RWPE2 (cell line): ENCODE measurements around the gene TOX3.

ENCODE experiments used
- ATAC-seq: fragments of 200-7000 bp; cut with Tn5 transposase; 3 replicates; pipeline ENCODE4 v1.9.1; 2021; ENCODE audit warnings: low read depth
- DNase-seq: peaks from one replicate; pipeline ENCODE4 v3.0.0-alpha.2; 2020; ENCODE audit warnings: low spot score
- H3K27ac ChIP-seq: fragments of 450-650 bp; 2 replicates; pipeline ENCODE4 v1.5.1; 2017; ENCODE audit warnings: mild to moderate bottlenecking; ENCODE audit not compliant: poor library complexity, severe bottlenecking
- H3K27me3 ChIP-seq: fragments of 250-450 bp; sonication (Bioruptor Pico); 2 replicates; pipeline ENCODE4 v1.5.1; 2021; ENCODE audit warnings: mild to moderate bottlenecking, moderate library complexity; ENCODE audit not compliant: insufficient read depth, poor library complexity, severe bottlenecking
- H3K36me3 ChIP-seq: fragments of 250-450 bp; sonication (Bioruptor Pico); 2 replicates; pipeline ENCODE4 v1.5.1; 2020; ENCODE audit warnings: low read depth, mild to moderate bottlenecking, moderate library complexity
- H3K4me1 ChIP-seq: fragments of 250-450 bp; sonication (Bioruptor Pico); 2 replicates; pipeline ENCODE4 v1.5.1; 2021; ENCODE audit warnings: mild to moderate bottlenecking, moderate library complexity; ENCODE audit not compliant: insufficient read depth, poor library complexity, severe bottlenecking
- H3K4me3 ChIP-seq: fragments of 250-450 bp; sonication (Bioruptor Pico); 2 replicates; pipeline ENCODE4 v1.5.1; 2021; ENCODE audit warnings: mild to moderate bottlenecking, moderate library complexity; ENCODE audit not compliant: severe bottlenecking
- H3K9me3 ChIP-seq: fragments of 250-450 bp; sonication (Bioruptor Pico); 2 replicates; pipeline ENCODE4 v1.5.1; 2021; ENCODE audit warnings: mild to moderate bottlenecking, moderate library complexity; ENCODE audit not compliant: severe bottlenecking
- CTCF ChIP-seq: fragments of 450-650 bp; IDR thresholded peaks from one replicate; pipeline ENCODE4 v1.5.1; 2017; ENCODE audit warnings: mild to moderate bottlenecking, moderate library complexity; ENCODE audit not compliant: poor library complexity, severe bottlenecking

Gene TOX3

GRCh38 chr16:52557236-52557635, 10.3 kb upstream of the TOX3 start:
- no peaks in the 10 kb centered on the region for H3K4me1 ChIP-seq
- TF ChIP-seq CTCF, result no peak
- no peaks in the 10 kb centered on the region for H3K27me3 ChIP-seq
- no peaks in the 10 kb centered on the region for H3K9me3 ChIP-seq
- H3K27ac ChIP-seq, result no peak overlapping the region
- DNase-seq (no peak), ATAC-seq (no peak)
- no peaks in the 10 kb centered on the region for H3K36me3 ChIP-seq
- no peak overlapping the region for H3K4me3 ChIP-seq

GRCh38 chr16:52556083-52556482, 9.1 kb upstream of the TOX3 start:
- no peak for TF ChIP-seq CTCF
- no peaks in the 10 kb centered on the region for H3K36me3 ChIP-seq
- no peaks in the 10 kb centered on the region for H3K9me3 ChIP-seq
- ATAC-seq (no peak), DNase-seq (no peak)
- no peak overlapping the region for H3K4me3 ChIP-seq
- peaks cover 3% of the 10 kb centered on the region for H3K27me3 ChIP-seq
- no peak overlapping the region for H3K27ac ChIP-seq
- no peaks in the 10 kb centered on the region for H3K4me1 ChIP-seq

GRCh38 chr16:52555572-52555971, 8.6 kb upstream of the TOX3 start:
- TF ChIP-seq CTCF, result no peak
- DNase-seq (no peak), ATAC-seq (no peak)
- peaks cover 5% of the 10 kb centered on the region for H3K27me3 ChIP-seq
- H3K4me3 ChIP-seq, result no peak overlapping the region
- H3K4me1 ChIP-seq, result no peaks in the 10 kb centered on the region
- H3K27ac ChIP-seq, result no peak overlapping the region
- no peaks in the 10 kb centered on the region for H3K36me3 ChIP-seq
- H3K9me3 ChIP-seq, result no peaks in the 10 kb centered on the region

GRCh38 chr16:52554334-52554733, 7.4 kb upstream of the TOX3 start:
- TF ChIP-seq CTCF, result no peak
- H3K4me3 ChIP-seq, result no peak overlapping the region
- peaks cover 15% of the 10 kb centered on the region for H3K27me3 ChIP-seq
- H3K9me3 ChIP-seq, result no peaks in the 10 kb centered on the region
- no peak overlapping the region for H3K27ac ChIP-seq
- no peak for ATAC-seq
- no peaks in the 10 kb centered on the region for H3K36me3 ChIP-seq
- no peak for DNase-seq
- H3K4me1 ChIP-seq, result no peaks in the 10 kb centered on the region

GRCh38 chr16:52553322-52553721, 6.4 kb upstream of the TOX3 start:
- Histone ChIP-seq H3K4me1 (no peaks in the 10 kb centered on the region), H3K9me3 (no peaks in the 10 kb centered on the region), H3K36me3 (no peaks in the 10 kb centered on the region), H3K4me3 (no peak overlapping the region), H3K27me3 (peaks cover 25% of the 10 kb centered on the region), H3K27ac (no peak overlapping the region)
- no peak for TF ChIP-seq CTCF
- DNase-seq (no peak), ATAC-seq (no peak)
